ENCODE measurements around the gene ITIH5. TPM values are rescaled to one million over a fixed set of nuclear protein-coding genes. Genes with fewer than 3 reads are reported as not detected.

ITIH5 gene
- total and polyA plus RNA-seq, 2 experiments from 2014 or later: 22.3 to 22.8 TPM

DNA sequence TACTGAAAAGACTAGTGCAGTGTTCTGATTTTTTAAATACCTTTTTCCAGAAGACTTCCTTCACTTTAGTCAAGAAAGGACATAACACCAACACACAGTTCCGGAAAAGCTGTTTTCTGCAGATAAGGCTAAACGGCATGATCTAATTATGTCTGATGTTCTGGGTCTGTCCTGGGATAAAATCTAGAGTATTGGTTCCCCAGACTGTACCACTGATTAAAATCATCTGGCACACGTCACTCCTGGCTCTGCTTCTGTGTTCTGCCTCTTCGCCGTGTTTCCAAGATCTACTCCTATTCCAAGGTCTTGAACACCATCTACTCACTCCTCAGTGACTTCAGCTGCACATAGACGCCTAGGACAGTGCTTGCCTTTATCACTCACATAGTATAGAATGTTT lies 155.2 kb downstream of the ITIH5 start:
- Histone ChIP-seq H3K4me1 (ENCODE audit: insufficient read depth) (no peaks in the 10 kb centered on the region), H3K27me3 (no peaks in the 10 kb centered on the region), H3K4me2 (no peak overlapping the region), H3K36me3 (replicated peaks; ENCODE audit: insufficient read depth, low read depth) (no peaks in the 10 kb centered on the region), H3K9me2 (replicated peaks; ENCODE audit: insufficient read depth) (no peaks in the 10 kb centered on the region), H3K79me2 (no peaks in the 10 kb centered on the region), H3K27ac (no peak overlapping the region), H2AFZ (no peak overlapping the region), H3K4me3 (no peak overlapping the region), H4K20me1 (ENCODE audit: insufficient read depth, poor library complexity, severe bottlenecking) (no peaks in the 10 kb centered on the region), H3K9me3 (ENCODE audit: low read depth) (no peaks in the 10 kb centered on the region)
- no peak for DNase-seq (ENCODE audit: low spot score)
- TF ChIP-seq EZH2phosphoT487 (IDR thresholded peaks at IDR 0.05; ENCODE audit: low read depth, severe bottlenecking, unreplicated experiment) (no peak), EZH2 (IDR thresholded peaks at IDR 0.05; ENCODE audit: borderline replicate concordance) (no peak)
- TF ChIP-seq, protein P1, sequence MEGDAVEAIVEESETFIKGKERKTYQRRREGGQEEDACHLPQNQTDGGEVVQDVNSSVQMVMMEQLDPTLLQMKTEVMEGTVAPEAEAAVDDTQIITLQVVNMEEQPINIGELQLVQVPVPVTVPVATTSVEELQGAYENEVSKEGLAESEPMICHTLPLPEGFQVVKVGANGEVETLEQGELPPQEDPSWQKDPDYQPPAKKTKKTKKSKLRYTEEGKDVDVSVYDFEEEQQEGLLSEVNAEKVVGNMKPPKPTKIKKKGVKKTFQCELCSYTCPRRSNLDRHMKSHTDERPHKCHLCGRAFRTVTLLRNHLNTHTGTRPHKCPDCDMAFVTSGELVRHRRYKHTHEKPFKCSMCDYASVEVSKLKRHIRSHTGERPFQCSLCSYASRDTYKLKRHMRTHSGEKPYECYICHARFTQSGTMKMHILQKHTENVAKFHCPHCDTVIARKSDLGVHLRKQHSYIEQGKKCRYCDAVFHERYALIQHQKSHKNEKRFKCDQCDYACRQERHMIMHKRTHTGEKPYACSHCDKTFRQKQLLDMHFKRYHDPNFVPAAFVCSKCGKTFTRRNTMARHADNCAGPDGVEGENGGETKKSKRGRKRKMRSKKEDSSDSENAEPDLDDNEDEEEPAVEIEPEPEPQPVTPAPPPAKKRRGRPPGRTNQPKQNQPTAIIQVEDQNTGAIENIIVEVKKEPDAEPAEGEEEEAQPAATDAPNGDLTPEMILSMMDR (IDR thresholded peaks at IDR 0.05; ENCODE audit: poor library complexity): no peak
- WGBS (ENCODE audit: low lambda C conversion rate, missing lambda C conversion rate): 77% methylated on average over 6 of the region's 6 CpGs

Other genes starting within 250 kb of the ITIH5 start
- gene ITIH2, start 36.4 kb upstream of the ITIH5 start, total RNA-seq: 181 and 194 TPM in 2 replicates
- 61.9 and 70.2 TPM in 2 replicates for gene ITIH2, start 36.4 kb upstream of the ITIH5 start, polyA plus RNA-seq
- gene KIN, start 121.0 kb upstream of the ITIH5 start, total RNA-seq: 11.4 and 25.2 TPM in 2 replicates
- 10.6 and 12.1 TPM in 2 replicates for gene KIN, start 121.0 kb upstream of the ITIH5 start, polyA plus RNA-seq
- gene ATP5F1C, start 121.2 kb upstream of the ITIH5 start, total RNA-seq: 416 and 564 TPM in 2 replicates
- 242 and 269 TPM in 2 replicates for gene ATP5F1C, start 121.2 kb upstream of the ITIH5 start, polyA plus RNA-seq
- 3.3 and 4.1 TPM in 2 replicates for gene TAF3, start 151.5 kb upstream of the ITIH5 start, total RNA-seq
- gene TAF3, start 151.5 kb upstream of the ITIH5 start, polyA plus RNA-seq: 6.4 and 7.7 TPM in 2 replicates